GM04503 (cell line): ENCODE results near the gene FAM83C.
A peak's percentile ranks its signal among the peaks of the same experiment; 100 is the strongest.
"Not testable (repeated sequence)": the region's sequence is repeated elsewhere in the genome, so short reads cannot be mapped to it uniquely, and the experiment has no call there.

Experiments used
- DNase-seq: peaks from one replicate; pipeline ENCODE4 v3.0.0-alpha.2; 2012; ENCODE audit warnings: low read depth

Gene FAM83C

DNA sequence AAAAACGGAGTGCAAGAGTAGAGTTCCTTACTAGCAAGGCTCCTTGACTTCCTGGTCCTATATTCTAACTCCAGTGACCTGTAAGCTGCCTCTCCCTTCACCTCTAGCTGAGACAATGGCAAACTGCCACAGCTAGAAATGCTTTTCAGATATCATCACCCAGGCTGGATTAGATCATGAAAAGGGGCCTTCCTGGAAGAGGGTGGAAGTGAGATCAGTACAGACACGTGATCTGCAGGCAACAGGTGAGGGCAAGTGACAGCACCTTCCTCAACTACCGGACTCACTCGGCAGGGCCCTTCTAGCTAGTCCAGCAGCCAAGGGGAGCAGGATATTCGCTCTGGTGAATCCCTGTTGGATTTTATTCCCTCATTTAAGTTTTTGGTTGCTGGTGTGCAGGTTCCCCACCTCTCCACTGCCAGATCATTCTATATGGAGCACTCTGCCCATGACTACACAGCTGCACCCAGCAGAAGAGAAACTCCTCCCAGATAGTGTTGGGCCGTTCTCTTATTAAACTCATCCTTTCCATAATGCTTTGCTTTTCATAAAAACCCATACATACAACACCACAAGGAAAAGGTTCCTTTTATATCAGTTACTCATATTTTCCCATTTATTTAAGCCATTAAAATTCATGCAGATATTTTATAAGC lies 26.4 kb upstream of the FAM83C start:
- peak; percentile 71 for DNase-seq

- no peak for DNase-seq
Observed at GRCh38 chr20:35317416-35318210, 25.4 kb upstream of the FAM83C start.

DNA sequence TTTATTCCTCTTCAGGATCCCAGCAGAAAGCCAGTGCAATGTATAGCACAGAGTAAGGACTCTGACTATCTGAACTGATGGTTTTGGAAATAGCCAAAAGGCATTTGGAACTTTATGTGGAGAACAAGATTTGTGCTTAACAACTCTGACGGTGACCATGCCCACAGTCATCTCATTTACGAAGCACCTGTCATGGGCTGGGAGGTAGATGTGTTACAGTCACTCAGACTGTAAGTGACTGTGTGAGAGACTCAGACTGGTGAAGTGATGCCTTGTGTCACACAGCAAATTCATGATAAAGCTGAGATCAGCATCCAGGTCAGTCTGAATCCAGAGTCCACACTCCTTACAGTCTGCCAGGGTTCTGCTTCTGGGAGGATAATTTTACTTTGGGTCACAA lies 23.9 kb upstream of the FAM83C start:
- no peak for DNase-seq

GRCh38 chr20:35315632-35316020 lies 23.4 kb upstream of the FAM83C start:
- not testable (repeated sequence) for DNase-seq

DNA sequence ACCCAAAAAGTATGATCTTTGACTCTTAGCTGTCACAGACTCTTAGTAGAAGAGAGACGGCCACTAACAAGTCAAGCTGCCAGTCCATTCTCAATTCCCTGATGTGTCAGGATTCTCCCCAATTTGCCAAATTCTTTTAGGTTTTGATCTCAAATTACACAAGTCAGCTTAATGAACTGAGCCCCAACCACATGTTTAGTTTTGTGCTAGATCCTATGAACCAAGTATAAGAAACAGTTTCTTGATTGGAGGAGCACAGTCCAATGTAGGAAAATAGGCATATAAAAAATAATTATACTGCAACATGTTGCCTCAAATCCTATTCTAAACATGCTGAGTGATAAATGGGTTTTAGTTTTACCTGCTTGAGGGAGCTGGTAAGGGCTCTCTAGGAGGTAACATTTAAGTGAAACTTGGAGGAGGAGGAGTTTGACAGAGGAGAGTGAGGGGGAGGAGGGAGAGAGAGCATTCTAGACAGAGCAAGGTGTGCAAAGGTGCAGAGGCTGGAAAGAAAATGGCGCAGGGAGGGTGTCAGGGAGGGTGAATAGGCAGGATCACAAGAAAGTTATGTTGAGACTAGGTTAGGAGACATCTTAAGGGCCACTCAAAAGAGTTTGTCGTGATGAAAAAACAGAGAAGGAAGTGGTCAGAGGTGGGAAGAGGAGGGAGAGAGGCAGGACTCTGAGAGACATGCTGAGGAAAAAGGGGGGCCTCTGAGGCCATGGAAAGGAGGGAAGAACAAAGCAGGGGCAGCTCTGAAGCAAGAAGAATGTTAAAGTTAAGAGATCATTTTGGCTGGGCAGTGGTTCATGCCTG lies 22.8 kb upstream of the FAM83C start:
- no peak for DNase-seq

- peak; percentile 87 for DNase-seq
Observed at GRCh38 chr20:35312318-35312717, 20.1 kb upstream of the FAM83C start.

DNA sequence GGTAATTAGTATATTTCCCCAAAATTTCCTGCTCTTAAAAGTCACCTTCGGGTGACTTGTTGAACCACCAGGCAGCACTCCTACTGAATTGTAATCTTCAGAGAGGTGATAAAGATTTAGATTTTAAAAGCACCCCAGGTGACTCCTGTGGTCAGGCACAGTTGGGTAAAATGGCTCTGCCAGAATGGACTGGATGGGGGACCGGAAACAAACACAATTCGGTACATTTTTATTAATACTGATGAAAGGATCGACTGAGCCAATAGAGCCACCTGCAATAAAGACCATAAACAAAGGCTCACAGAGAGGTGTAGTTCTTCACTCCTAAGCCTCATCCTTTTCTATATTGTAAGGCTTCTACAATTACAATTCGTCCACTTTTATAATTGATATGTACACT lies 19.6 kb upstream of the FAM83C start:
- no peak for DNase-seq

DNA sequence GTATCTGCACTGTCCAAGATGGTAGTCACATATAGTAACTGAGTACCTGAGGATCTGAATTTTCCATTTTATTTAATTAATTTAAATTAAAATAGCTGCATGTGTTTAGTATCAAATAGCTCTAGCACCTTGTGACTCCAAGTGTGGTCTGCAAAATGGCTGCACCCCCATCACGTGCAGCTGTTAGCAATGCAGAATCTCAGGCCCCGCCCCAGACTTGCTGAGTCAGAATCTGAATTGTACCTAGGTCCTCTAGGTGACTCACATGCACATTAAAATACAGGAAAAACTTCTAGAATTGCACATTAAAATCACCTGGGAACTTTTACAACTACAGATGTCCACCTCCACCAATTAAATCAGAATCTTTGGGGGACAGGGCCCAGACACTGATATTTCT lies 19.2 kb upstream of the FAM83C start:
- no peak for DNase-seq

- peak; percentile 96 for DNase-seq
Observed at GRCh38 chr20:35307666-35308653, 15.7 kb upstream of the FAM83C start.

DNA sequence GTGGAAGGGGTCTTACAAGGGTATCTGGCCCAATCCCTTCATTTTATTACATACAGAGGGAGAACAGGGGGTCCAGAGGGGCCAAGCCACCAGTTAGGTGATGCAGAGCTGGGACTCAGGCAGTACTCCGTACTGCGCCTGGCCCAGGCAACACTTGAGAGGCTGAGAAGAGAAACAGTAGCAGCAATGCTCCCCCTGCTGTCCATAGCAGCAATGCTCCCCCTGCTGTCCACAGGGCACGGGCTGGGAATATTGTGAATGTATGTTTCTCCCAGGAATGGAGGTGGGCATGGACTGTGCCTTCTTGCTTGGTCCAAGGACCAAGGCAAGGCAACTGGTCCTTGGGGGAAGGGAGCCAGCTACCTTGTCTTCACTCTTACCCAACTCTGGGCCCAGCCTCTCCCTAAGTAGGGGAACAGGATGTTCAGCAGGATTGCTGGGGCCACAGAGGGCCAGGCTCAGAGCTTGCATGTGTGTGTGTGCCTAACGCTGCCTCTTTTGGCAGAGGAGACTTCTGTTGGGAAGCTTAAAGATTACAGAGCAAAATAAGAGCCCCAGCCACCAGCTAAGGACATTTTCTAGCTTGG lies 14.8 kb upstream of the FAM83C start:
- DNase-seq = no peak

- DNase-seq = peak; percentile 99
Observed at GRCh38 chr20:35305682-35306556, 13.7 kb upstream of the FAM83C start.

- no peak for DNase-seq
Observed at GRCh38 chr20:35304956-35305355, 12.7 kb upstream of the FAM83C start.

DNA sequence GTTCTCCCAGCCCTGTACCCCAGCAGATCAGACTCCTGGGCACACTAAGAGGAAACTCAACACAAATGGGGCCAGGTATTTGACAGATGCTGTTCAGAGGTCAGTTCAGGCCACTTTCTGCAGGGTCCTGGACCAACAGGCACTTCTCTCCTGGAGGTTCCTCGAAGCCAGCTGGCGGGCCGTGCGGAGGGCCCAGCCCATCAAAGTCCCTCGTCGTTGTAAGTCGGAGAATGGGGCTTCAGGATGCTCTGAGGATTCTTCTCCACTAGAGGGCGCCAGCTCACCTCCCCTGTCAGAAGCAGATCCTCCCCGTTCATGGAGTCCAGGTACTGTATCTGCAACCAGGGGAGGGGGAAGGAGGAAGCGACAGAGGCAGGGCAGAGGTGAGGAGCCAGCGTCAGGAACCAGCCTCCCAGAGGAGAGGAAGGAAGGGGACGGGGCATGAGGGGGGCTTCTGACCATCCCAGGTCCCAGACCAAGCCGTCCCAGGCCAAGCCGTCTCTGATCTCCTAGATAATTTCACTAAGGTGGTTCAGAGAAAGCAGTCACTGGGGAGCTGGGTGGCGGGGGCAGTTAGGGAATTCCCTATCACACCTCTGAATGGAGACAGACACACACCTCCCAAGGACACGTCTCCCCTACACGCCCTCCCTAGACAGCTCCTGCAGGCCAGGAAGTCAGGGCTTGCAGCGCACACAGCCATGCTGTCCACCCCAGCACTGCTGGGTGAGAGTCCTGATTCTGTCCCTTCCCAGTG lies 11.7 kb upstream of the FAM83C start:
- peak; percentile 52 for DNase-seq

- DNase-seq = no peak
Observed at GRCh38 chr20:35303382-35303734, 11.1 kb upstream of the FAM83C start.

- no peak for DNase-seq
Observed at GRCh38 chr20:35302421-35303335, 10.5 kb upstream of the FAM83C start.

DNA sequence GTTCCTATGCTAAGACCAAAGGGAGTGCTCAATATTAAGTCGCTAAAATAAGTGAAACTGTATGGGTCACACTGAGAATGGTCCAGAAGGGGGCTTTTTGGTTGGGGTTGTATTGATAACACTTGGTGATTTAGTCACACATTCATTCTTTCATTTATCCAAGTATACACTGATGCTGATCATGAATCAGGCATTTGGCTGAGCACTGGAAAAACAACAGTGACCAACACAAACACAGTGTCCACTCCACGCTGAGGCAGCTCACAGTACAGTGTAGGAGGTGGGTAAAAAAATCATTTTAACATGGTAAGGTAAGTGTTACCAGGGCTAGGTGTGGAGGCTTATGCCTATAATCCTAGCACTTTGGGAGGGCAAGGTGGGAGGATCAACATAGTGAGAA lies 9.2 kb upstream of the FAM83C start:
- DNase-seq = no peak

GRCh38 chr20:35300469-35301262 lies 8.4 kb upstream of the FAM83C start:
- no peak for DNase-seq

GRCh38 chr20:35299780-35300179 lies 7.6 kb upstream of the FAM83C start:
- no peak for DNase-seq
